Measurements from ENCODE around the gene ABCA7. TPM values are rescaled to one million over a fixed set of nuclear protein-coding genes. Genes with fewer than 3 reads are reported as not detected.

Gene ABCA7
- total and polyA plus RNA-seq, 2 of the 8 experiments (the other 6 are each of a cell fraction or from before 2014, with no cell fraction given) = 10.4 to 25.6 TPM

DNA sequence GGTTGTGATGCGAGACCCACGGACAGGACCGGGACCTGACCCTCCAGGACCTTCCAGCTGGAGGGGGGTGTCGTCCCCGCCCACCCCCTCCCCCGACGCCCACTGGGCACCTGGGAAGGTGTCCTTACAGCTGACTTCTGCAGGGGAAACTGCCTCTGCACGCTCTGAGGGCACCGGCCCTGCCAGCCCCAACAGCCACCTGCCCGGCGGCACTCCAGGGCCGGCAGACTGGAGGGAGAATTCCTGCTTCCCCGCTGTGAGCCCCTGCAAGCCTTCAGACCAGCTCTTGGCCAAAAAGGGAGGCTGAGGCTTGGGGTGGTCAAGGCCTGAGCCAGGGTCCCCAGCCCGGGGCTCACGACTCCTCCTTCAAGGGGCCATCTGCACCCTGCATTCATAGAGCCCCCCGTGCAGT is 12.3 kb upstream of the ABCA7 start:
- Histone ChIP-seq H2BK20ac (ENCODE audit: low read length) (no peak overlapping the region), H2BK15ac (ENCODE audit: low read length) (no peak overlapping the region), H3K27ac (ENCODE audit: low read depth, low read length) (peak overlapping the region; percentile 94; the same call in 1 of the 2 replicates), H3K9ac (replicated peaks in 1 of 4; ENCODE audit: extremely low read depth in 1 of 4, low read depth in 3 of 4, low read length in 3 of 4) (peak overlapping the region in 3 of 4 experiments; percentile 22 to 97 (median 95); a peak in 6 of 7 replicates), H4K8ac (ENCODE audit: extremely low read depth, insufficient read depth, low read length) (no peak overlapping the region), H2AK5ac (ENCODE audit: low read depth, low read length) (no peak overlapping the region), H3K23ac (ENCODE audit: insufficient read length) (no peak overlapping the region), H3K4me2 (ENCODE audit: insufficient read depth in 1 of 2, low read depth in 2 of 2, low read length in 2 of 2) (peak overlapping the region; percentile 73 to 87), H3K79me1 (ENCODE audit: low read depth, low read length) (peaks cover 3% of the 10 kb centered on the region), H3K36me3 (ENCODE audit: control insufficient read depth in 2 of 4, insufficient read depth in 4 of 4, low read length in 3 of 4) (peaks cover 11 to 18% (median 15%) of the 10 kb centered on the region in 4 experiments; a peak in 7 of 8 replicates), H3K18ac (ENCODE audit: extremely low read depth, low read length) (peak overlapping the region; percentile 71; the same call in 1 of the 2 replicates), H3K79me2 (ENCODE audit: control insufficient read depth in 1 of 2, insufficient read depth in 2 of 2, low read length in 2 of 2) (peaks cover 3 to 51% of the 10 kb centered on the region in 2 experiments; a peak in 3 of 4 replicates), H3K14ac (ENCODE audit: insufficient read length) (no peak overlapping the region), H3K4ac (replicated peaks; ENCODE audit: insufficient read length, low read depth, low read length) (no peak overlapping the region), H3K9me3 (ENCODE audit: insufficient read depth in 2 of 2, low read depth in 1 of 2, low read length in 1 of 2) (no peaks in the 10 kb centered on the region), H4K20me1 (replicated peaks in 1 of 2; ENCODE audit: control insufficient read depth in 1 of 2, insufficient read depth in 2 of 2, low read length in 2 of 2) (peaks cover 10 to 11% of the 10 kb centered on the region in 2 experiments), H4K91ac (replicated peaks; ENCODE audit: insufficient read length, low read length) (peak overlapping the region; percentile 65), H2BK5ac (ENCODE audit: low read depth, low read length) (peak overlapping the region; percentile 71; the same call in 1 of the 2 replicates), H2AFZ (ENCODE audit: low read length) (no peak overlapping the region), H3K4me3 (ENCODE audit: extremely low read depth in 1 of 4, insufficient read depth in 2 of 4, low read depth in 3 of 4, low read length in 4 of 4) (peak overlapping the region; percentile 85 to 99 (median 96)), H2BK12ac (ENCODE audit: low read depth, low read length) (no peak overlapping the region), H2BK120ac (replicated peaks; ENCODE audit: low read depth, low read length) (no peak overlapping the region), H3K23me2 (ENCODE audit: low read depth, low read length) (peaks cover 12% of the 10 kb centered on the region), H3K56ac (replicated peaks; ENCODE audit: insufficient read length, low read depth, low read length) (peak overlapping the region; percentile 30), H4K5ac (ENCODE audit: insufficient read length, low read depth, low read length) (no peak overlapping the region), H3K27me3 (replicated peaks in 1 of 4; ENCODE audit: control insufficient read depth in 3 of 4, extremely low read depth in 1 of 4, insufficient read depth in 3 of 4, low read length in 3 of 4) (no peaks in the 10 kb centered on the region), H3K4me1 (replicated peaks in 1 of 4; ENCODE audit: control insufficient read depth in 3 of 4, insufficient read depth in 4 of 4, low read length in 3 of 4) (peaks cover 0 to 9% (median 4%) of the 10 kb centered on the region in 4 experiments; a peak in 5 of 7 replicates)
- FAIRE-seq = no peak
- CTCF ChIA-PET (ENCODE audit: partially characterized antibody) = interaction anchor here (1.3 to 1.8 kb wide), 4 partner anchors 35 to 166 kb away, joined by 3 to 7 read pairs (median 4); no protein-coding TSS in a partner anchor
- peak in 1 of 2 experiments; percentile 67 for DNase-seq (ENCODE audit: low read depth in 1 of 2, low spot score in 2 of 2)
- POLR2A ChIA-PET (ENCODE audit: partially characterized antibody) = interaction anchor here (0.6 to 12.8 kb wide), 45 partner anchors 9 to 444 kb away, joined by 3 to 509 read pairs (median 5); partner anchors contain the start of genes ABCA7, ARHGAP45, ATP5F1D and CIRBP
- TF ChIP-seq KDM1A (IDR thresholded peaks at IDR 0.05; ENCODE audit: borderline replicate concordance, low read length) = peak; percentile 6; the same call in 1 of the 2 replicates
- no peak for TF ChIP-seq CTBP2 (IDR thresholded peaks at IDR 0.05; ENCODE audit: borderline replicate concordance, insufficient read depth, insufficient read length, low read length)
- WGBS, 2 experiments (ENCODE audit: extremely low coverage in 1 of 2, insufficient coverage in 1 of 2, insufficient read length in 1 of 2, insufficient replicate concordance in 2 of 2, low coverage in 1 of 2, low lambda C conversion rate in 2 of 2, missing lambda C conversion rate in 1 of 2) = 5% methylated on average over 15 of the region's 16 CpGs; no CpG with 5 or more reads in 1 of the 2 experiments
